ENCODE results near the gene VWA2. TPM values are rescaled to one million over a fixed set of nuclear protein-coding genes. Genes with fewer than 3 reads are reported as not detected.

Gene VWA2
- total RNA-seq, 6 experiments from 2014 or later: 0.07 TPM; not detected in 5

DNA sequence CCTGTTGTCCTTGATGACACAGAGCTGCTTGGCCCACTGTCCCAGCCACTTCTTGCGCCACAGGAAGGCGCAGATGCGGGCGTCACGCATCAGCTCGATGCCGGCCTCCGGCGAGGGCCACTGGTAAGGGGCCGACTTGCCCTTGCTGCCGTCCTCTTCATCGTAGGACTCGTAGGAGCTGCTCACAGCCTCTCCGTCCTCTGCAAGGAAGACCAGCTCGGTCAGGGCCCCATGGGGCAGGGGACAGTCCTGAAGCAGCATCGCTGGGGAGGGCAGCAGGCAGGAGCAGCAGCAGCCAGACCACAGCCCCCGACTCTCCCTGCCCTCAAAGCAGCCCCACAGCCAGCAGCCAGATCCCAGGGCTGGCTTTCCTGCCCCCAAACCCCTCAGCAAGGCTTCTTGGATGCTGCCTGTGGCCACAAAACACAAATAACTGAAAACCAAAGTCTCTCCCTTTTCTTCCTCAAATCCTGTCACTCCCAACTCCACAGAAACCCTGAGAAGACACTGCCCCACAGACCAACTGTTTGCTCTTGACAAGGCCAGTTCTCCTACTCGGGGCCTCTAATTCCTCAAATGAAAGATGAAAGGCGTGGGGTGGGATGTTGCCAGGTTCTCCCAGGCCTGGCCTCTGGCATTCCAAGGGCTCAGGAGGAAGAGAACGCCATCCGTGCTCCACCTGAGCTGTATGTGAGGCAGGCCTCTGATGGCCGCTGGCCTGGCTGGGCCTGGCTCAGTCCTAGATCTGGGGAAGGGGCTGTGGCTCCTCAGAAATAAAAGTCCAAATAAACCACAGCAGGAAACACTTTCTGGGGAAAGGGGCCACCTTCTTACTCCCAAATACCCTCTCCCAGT is 76.7 kb downstream of the VWA2 start:
- TF ChIP-seq, protein P1, sequence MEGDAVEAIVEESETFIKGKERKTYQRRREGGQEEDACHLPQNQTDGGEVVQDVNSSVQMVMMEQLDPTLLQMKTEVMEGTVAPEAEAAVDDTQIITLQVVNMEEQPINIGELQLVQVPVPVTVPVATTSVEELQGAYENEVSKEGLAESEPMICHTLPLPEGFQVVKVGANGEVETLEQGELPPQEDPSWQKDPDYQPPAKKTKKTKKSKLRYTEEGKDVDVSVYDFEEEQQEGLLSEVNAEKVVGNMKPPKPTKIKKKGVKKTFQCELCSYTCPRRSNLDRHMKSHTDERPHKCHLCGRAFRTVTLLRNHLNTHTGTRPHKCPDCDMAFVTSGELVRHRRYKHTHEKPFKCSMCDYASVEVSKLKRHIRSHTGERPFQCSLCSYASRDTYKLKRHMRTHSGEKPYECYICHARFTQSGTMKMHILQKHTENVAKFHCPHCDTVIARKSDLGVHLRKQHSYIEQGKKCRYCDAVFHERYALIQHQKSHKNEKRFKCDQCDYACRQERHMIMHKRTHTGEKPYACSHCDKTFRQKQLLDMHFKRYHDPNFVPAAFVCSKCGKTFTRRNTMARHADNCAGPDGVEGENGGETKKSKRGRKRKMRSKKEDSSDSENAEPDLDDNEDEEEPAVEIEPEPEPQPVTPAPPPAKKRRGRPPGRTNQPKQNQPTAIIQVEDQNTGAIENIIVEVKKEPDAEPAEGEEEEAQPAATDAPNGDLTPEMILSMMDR (IDR thresholded peaks at IDR 0.05): no peak
- no peak for DNase-seq
- no peaks in the 10 kb centered on the region for H3K9me3 Mint-ChIP-seq
- no peak overlapping the region for H3K4me3 Mint-ChIP-seq
- no peaks in the 10 kb centered on the region for H3K36me3 Mint-ChIP-seq (ENCODE audit: low read depth)
- H3K4me1 Mint-ChIP-seq (ENCODE audit: low read depth): no peaks in the 10 kb centered on the region
- no peak overlapping the region for H3K27ac Mint-ChIP-seq
- peaks cover 39% of the 10 kb centered on the region for H3K27me3 Mint-ChIP-seq (ENCODE audit: insufficient read depth)

DNA sequence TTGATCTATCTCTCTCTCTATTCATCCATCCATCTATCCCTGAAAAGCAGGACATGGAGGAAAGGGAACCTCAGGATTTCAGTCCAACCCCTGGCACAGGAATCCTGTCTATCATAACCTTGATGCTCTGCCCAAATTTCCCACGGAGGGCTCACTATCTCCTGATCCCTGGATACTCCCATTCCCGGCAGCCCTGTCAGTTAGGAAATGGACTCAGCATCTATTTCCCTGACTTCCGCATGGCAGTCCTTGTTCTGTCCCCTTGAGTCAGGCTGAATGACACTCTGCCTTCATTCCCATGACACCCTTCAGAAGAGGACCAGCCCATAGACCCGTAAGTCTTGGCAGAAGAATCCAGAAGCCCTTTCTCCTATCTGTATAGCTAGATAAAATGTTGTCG is 77.7 kb downstream of the VWA2 start:
- H3K4me3 Mint-ChIP-seq: no peak overlapping the region

DNA sequence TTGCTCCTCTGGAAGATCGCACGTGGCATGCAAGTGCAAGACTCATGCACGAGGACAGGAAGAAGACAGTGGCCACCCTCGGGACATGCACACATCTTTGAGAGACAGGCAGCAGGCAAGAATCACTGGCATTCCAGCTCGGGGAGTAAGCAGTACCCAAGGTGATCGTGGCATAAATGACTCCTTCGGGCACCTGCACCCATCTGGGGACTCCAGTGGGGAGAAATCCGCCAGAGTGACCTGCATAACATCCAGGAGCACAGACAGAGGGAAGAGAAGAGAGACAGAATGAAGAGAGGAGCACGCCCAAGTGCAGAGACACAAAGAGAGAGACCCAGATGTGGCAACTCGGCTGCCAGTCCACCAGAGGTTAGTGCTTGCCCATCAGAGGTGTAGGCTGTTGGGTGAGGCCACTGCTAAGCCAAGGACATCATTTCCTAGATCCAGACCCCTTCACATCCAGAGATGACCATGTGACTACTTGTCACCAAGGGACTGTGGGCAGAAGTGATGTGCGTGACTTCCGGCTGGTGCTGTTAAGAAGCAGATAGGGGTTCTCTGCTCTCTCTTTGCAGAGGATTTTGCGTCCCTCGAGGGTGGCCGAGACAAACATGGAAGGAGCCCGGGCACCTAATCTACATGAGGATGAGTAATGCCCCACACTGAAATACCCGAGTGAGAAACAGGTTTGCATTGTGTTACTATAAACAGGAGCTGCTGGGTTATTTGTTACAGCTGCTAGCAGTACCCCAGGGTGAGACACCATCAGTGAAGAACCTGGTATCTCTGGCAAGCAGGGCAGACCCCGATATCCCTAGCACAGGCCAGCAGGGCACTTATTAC is 80.6 kb downstream of the VWA2 start:
- H3K9me3 Mint-ChIP-seq: no peaks in the 10 kb centered on the region
- H3K4me1 Mint-ChIP-seq (ENCODE audit: low read depth): peaks cover 14% of the 10 kb centered on the region; the same call in 1 of the 2 replicates
- H3K4me3 Mint-ChIP-seq: no peak overlapping the region
- peaks cover 53% of the 10 kb centered on the region for H3K27me3 Mint-ChIP-seq (ENCODE audit: insufficient read depth)
- no peak for DNase-seq
- no peak overlapping the region for H3K27ac Mint-ChIP-seq
- no peaks in the 10 kb centered on the region for H3K36me3 Mint-ChIP-seq (ENCODE audit: low read depth)
- TF ChIP-seq, protein P1 (IDR thresholded peaks at IDR 0.05): no peak

More for the DNA sequence above, 77.7 kb downstream of the VWA2 start:
- no peaks in the 10 kb centered on the region for H3K9me3 Mint-ChIP-seq
- TF ChIP-seq, protein P1 (IDR thresholded peaks at IDR 0.05): no peak
- no peaks in the 10 kb centered on the region for H3K4me1 Mint-ChIP-seq (ENCODE audit: low read depth)
- no peak for DNase-seq
- no peaks in the 10 kb centered on the region for H3K36me3 Mint-ChIP-seq (ENCODE audit: low read depth)
- H3K27me3 Mint-ChIP-seq (ENCODE audit: insufficient read depth): peaks cover 39% of the 10 kb centered on the region
- H3K27ac Mint-ChIP-seq: no peak overlapping the region

DNA sequence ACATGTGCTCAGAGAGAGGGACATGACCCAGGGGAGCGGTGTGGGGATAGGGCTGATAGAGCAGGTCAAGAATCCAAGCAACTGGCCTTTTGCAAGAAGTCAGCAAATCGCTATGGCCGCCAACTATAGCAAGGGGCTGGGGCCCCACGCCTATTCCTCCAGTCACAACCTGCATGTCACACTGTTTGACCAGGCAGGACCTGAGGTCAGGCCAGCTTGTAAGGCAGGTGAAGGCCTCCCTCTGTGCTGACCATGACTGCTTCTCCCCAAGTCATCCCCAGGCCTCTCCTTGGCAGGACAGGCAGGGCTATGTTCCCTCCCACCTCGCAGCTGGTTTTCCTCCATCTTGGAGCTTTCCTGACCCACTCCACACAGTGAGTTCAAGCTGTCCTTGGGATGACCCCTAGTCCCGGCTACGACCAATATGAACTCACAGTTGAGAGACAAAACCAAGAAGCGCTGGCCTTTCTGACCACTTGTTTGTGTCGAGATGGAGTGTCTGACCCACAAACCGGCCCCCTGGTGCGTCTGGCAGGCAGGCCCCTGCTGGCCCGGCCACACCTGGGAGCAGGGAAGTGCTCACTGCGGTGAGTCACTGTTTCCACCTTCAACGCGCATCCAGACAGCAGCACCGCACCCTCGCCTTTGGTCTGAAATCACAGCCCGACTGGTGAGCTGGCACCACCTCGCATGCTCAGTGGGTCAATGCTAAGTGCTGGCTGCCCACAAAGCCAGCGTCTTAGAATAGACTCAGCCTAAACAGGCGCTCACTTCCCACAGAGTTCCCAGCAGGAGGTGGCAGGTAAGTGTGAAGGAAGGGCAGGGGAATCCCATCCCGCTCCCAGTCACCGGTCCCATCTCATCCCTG is 81.4 kb downstream of the VWA2 start:
- H3K36me3 Mint-ChIP-seq (ENCODE audit: low read depth): no peaks in the 10 kb centered on the region
- DNase-seq: no peak
- H3K4me3 Mint-ChIP-seq: no peak overlapping the region
- H3K27me3 Mint-ChIP-seq (ENCODE audit: insufficient read depth): peaks cover 58% of the 10 kb centered on the region
- peaks cover 14% of the 10 kb centered on the region; the same call in 1 of the 2 replicates for H3K4me1 Mint-ChIP-seq (ENCODE audit: low read depth)
- H3K9me3 Mint-ChIP-seq: no peaks in the 10 kb centered on the region
- TF ChIP-seq, protein P1 (IDR thresholded peaks at IDR 0.05): no peak
- H3K27ac Mint-ChIP-seq: no peak overlapping the region

DNA sequence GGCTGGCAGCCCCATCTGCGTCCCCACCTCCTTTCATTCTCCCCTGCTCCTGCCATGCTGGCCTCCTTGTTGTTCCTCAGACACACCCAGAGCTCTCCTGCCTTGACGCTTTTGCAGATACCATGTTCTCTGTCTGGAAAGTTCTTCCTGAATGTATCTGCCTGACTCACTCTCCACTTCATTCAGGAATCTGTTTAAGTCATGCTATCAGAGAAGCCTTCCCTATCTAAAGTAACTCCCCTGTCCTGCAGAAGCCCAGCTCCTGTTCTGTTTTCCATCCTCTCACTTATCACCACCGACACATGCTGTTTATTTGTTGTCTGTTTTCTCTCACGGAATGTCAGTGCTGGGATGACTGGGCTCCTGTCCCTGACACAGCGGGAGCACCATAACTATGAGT is 83.3 kb downstream of the VWA2 start:
- peaks cover 52% of the 10 kb centered on the region for H3K27me3 Mint-ChIP-seq (ENCODE audit: insufficient read depth)
- no peaks in the 10 kb centered on the region for H3K36me3 Mint-ChIP-seq (ENCODE audit: low read depth)
- H3K27ac Mint-ChIP-seq: no peak overlapping the region
- DNase-seq: no peak
- H3K4me1 Mint-ChIP-seq (ENCODE audit: low read depth): peaks cover 14% of the 10 kb centered on the region; the same call in 1 of the 2 replicates
- TF ChIP-seq, protein P1 (IDR thresholded peaks at IDR 0.05): no peak
- H3K9me3 Mint-ChIP-seq: no peaks in the 10 kb centered on the region
- no peak overlapping the region for H3K4me3 Mint-ChIP-seq

All from HFFc6 (cell line).